ENCODE data around the gene INSIG1. TPM values are rescaled to one million over a fixed set of nuclear protein-coding genes. Genes with fewer than 3 reads are reported as not detected.

INSIG1 gene
- total and polyA plus RNA-seq, 2 experiments from 2014 or later = 70.3 to 131 TPM

- TF ChIP-seq JUNB (IDR thresholded peaks at IDR 0.05; ENCODE audit: unreplicated experiment) = no peak
Measured at GRCh38 chr7:155308330-155309020, 10.8 kb downstream of the INSIG1 start (continued).

- Histone ChIP-seq H3F3A (replicated peaks; ENCODE audit: low read depth) (no peaks in the 10 kb centered on the region; the same call in 1 of the 2 replicates), H2AFZ (no peak overlapping the region), H3K9me2 (ENCODE audit: insufficient read depth) (no peaks in the 10 kb centered on the region), H3K27ac (ENCODE audit: low read depth) (no peak overlapping the region), H4K20me1 (replicated peaks; ENCODE audit: insufficient read depth) (peaks cover 37% of the 10 kb centered on the region), H3K4me3 (no peak overlapping the region), H3K4me1 (ENCODE audit: insufficient read depth) (no peaks in the 10 kb centered on the region), H3K36me3 (ENCODE audit: insufficient read depth) (peaks cover 35% of the 10 kb centered on the region), H3K4me2 (no peak overlapping the region), H3K27me3 (ENCODE audit: insufficient read depth) (no peaks in the 10 kb centered on the region), H3K79me2 (replicated peaks; ENCODE audit: insufficient read depth) (peaks cover 26% of the 10 kb centered on the region)
- no peak for TF ChIP-seq CTCF (conservative IDR thresholded peaks at IDR 0.05; ENCODE audit: low read depth in 2 of 2)
- no peak for TF ChIP-seq JUNB (IDR thresholded peaks at IDR 0.05; ENCODE audit: unreplicated experiment)
- no peak for TF ChIP-seq ZNF331 (CRISPR knock-in tag; IDR thresholded peaks at IDR 0.05; ENCODE audit: low read depth)
- no peak for TF ChIP-seq POLR2AphosphoS5 (IDR thresholded peaks at IDR 0.05; ENCODE audit: low read depth)
- no peak for TF ChIP-seq ETS1 (IDR thresholded peaks at IDR 0.05)
- TF ChIP-seq CREB1 (CRISPR knock-in tag; IDR thresholded peaks at IDR 0.05; ENCODE audit: low read depth) = no peak
- no peak for TF ChIP-seq NANOG (IDR thresholded peaks at IDR 0.05; ENCODE audit: borderline replicate concordance)
- no peak for TF ChIP-seq ZNF462 (CRISPR knock-in tag; IDR thresholded peaks at IDR 0.05)
- TF ChIP-seq ZNF114 (CRISPR knock-in tag; IDR thresholded peaks at IDR 0.05) = no peak
- no peak for TF ChIP-seq EZH2 (IDR thresholded peaks at IDR 0.05; ENCODE audit: low read depth, unreplicated experiment)
- TF ChIP-seq REST (IDR thresholded peaks at IDR 0.05; ENCODE audit: unreplicated experiment) = no peak
- no peak for TF ChIP-seq EZH2phosphoT487 (IDR thresholded peaks at IDR 0.05; ENCODE audit: unreplicated experiment)
- TF ChIP-seq STAT1 (IDR thresholded peaks at IDR 0.05; ENCODE audit: unreplicated experiment) = no peak
- H3K27ac Mint-ChIP-seq = no peak overlapping the region
- H3K4me3 Mint-ChIP-seq = no peak overlapping the region
- no peaks in the 10 kb centered on the region for H3K9me3 Mint-ChIP-seq
- peaks cover 3% of the 10 kb centered on the region for H3K4me1 Mint-ChIP-seq
- no peak for DNase-seq (ENCODE audit: low spot score)
- no peak for ATAC-seq
- H3K36me3 Mint-ChIP-seq (ENCODE audit: low read depth) = peaks cover 45% of the 10 kb centered on the region
- no peaks in the 10 kb centered on the region for H3K27me3 Mint-ChIP-seq (ENCODE audit: insufficient read depth, low read depth, poor library complexity)
Measured at GRCh38 chr7:155309021-155309338, 11.3 kb downstream of the INSIG1 start.

Measured in GM23338 (cell line).